ENCODE measurements around the gene ZNF335.
A peak's percentile ranks its signal among the peaks of the same experiment; 100 is the strongest.

ZNF335 gene

DNA sequence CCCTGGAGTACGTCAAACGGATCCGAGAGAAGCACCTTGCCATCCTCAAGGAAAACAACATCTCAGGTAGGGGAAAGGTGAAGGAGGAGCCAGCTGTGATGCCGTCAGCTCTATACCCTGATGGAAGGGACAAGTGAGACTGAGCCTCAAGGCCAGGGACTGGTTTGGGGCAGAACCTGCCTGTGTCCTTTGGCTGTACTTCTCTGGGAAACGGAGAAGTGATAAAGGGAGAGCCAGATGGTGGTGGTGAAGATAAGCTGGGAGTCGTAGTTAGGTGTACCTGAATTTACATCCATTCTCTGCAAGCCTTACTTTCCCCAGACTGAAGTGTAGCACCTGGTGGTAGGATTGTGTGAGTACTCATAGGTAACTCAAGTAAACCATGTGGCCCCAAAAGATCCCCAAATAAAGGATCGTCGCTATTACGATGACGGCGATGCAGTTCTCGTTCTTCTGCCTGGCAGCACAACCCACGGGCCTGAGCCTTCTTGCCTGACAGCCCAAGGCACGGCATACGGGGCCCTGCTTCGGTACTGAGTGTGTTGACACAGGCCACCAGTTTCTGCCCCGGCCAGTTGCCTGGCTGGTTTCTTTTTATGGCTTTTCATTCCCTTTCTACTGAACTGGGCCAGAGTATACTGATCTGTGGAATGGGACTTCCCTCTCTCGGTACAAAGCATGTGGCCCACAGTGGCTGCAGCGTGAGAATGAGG, 26.9 kb downstream of the ZNF335 start:
- ChIA-PET POLR2A (ENCODE audit: low non-redundant PET) (interaction anchor here (2.3 to 5.6 kb wide), 2 partner anchors 11 kb away, joined by 17 to 35 read pairs; partner anchors contain the start of gene PCIF1), CTCF (interaction anchor here (0.6 to 2.1 kb wide), 9 partner anchors 8 to 389 kb away, joined by 3 to 9 read pairs (median 3); partner anchors contain the start of gene MMP9)
- H3K27ac ChIP-seq, result peak overlapping the region; percentile 86

DNA sequence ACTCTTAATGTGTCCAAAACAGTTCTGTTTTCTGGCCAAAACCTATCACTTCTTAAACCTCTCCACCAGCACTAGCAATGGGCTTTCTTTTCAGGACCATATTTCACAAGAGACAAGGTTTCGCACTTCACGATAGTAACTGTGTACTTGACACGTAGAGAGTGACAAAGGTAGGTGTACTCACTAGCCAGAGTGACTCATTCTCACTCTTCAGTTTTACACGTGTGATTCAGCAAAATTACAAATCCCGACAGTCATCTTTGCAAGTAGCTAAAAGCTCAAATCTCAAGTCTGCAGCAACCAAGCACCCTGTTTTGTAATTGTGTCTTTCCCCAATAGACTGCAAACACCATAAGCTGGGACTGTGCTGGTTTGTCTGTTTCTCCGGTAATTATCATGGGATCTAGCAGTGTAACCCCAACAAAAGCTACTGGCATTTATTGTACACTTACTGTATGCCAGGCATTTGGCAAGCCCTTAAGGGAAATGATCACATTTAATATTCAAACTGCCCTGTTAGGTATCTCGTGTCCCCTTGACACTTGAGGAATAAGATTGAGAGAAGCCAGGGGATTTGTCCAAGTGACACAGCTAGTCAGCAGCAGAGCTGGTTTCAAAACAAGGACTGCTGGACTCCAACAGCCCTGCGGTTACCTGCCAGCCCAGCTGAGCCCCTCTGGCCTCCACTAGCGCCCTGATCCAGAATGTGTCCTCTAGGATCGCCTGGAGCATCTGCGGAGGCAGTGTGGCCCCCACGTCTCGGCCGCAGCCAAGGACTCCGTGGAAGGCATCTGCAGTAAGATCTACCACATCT, 27.6 kb downstream of the ZNF335 start:
- ChIA-PET POLR2A (ENCODE audit: low non-redundant PET) (interaction anchor here (2.3 kb wide), 1 partner anchor 10 kb away, joined by 17 read pairs; the partner anchor contains the start of gene PCIF1), CTCF (interaction anchor here (0.5 to 1.2 kb wide), 11 partner anchors 9 to 866 kb away, joined by 3 to 7 read pairs (median 3); partner anchors contain the start of gene MMP9)
- H3K27ac ChIP-seq, result peak overlapping the region; percentile 86
- TF ChIP-seq, protein P1, sequence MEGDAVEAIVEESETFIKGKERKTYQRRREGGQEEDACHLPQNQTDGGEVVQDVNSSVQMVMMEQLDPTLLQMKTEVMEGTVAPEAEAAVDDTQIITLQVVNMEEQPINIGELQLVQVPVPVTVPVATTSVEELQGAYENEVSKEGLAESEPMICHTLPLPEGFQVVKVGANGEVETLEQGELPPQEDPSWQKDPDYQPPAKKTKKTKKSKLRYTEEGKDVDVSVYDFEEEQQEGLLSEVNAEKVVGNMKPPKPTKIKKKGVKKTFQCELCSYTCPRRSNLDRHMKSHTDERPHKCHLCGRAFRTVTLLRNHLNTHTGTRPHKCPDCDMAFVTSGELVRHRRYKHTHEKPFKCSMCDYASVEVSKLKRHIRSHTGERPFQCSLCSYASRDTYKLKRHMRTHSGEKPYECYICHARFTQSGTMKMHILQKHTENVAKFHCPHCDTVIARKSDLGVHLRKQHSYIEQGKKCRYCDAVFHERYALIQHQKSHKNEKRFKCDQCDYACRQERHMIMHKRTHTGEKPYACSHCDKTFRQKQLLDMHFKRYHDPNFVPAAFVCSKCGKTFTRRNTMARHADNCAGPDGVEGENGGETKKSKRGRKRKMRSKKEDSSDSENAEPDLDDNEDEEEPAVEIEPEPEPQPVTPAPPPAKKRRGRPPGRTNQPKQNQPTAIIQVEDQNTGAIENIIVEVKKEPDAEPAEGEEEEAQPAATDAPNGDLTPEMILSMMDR (conservative IDR thresholded peaks at IDR 0.05; ENCODE audit: low read depth), result no peak
- peak; percentile 87 for DNase-seq (ENCODE audit: low spot score)

More for the DNA sequence above, 26.9 kb downstream of the ZNF335 start:
- DNase-seq (ENCODE audit: low spot score), result no peak
- TF ChIP-seq, protein P1 (conservative IDR thresholded peaks at IDR 0.05; ENCODE audit: low read depth), result no peak

DNA sequence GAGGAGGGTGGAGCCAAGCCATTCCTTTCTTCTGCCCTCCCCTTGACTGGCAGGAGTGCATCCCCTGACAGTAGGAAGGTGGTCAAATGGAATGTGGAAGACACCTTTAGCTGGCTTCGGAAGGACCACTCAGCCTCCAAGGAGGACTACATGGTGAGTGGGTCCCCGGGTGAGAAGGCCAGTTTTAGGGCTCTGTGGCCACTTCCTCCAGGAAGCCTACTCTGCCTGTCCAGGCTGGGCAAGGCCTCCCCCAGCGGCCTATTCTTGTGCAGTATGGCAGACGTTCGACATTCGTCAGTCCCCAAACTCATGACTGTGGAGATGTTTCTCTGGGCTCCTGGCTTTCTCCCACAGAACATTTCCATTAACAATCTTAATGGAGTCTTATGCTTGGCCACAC, 28.4 kb downstream of the ZNF335 start:
- no peak for DNase-seq (ENCODE audit: low spot score)
- ChIA-PET POLR2A (ENCODE audit: low non-redundant PET) (interaction anchor here (2.3 kb wide), 1 partner anchor 9 kb away, joined by 17 read pairs; the partner anchor contains the start of gene PCIF1), CTCF (interaction anchor here (0.6 to 1.1 kb wide), 2 partner anchors 26 to 62 kb away, joined by 3 read pairs; no protein-coding TSS in a partner anchor)
- TF ChIP-seq, protein P1 (conservative IDR thresholded peaks at IDR 0.05; ENCODE audit: low read depth), result no peak
- H3K27ac ChIP-seq, result peak overlapping the region; percentile 80

- TF ChIP-seq, protein P1 (conservative IDR thresholded peaks at IDR 0.05; ENCODE audit: low read depth), result no peak
- POLR2A ChIA-PET (ENCODE audit: low non-redundant PET), result no interaction called here
- DNase-seq (ENCODE audit: low spot score), result no peak
- H3K27ac ChIP-seq, result 0 out of 2 replicates have a peak overlapping the region, but pooled peaks have one; percentile 1
- CTCF ChIA-PET, result no interaction called here
Measured at GRCh38 chr20:45940469-45940868, 31.5 kb downstream of the ZNF335 start.

GRCh38 chr20:45940053-45940452, 31.9 kb downstream of the ZNF335 start:
- CTCF ChIA-PET, result no interaction called here
- DNase-seq (ENCODE audit: low spot score), result no peak
- TF ChIP-seq, protein P1 (conservative IDR thresholded peaks at IDR 0.05; ENCODE audit: low read depth), result no peak
- POLR2A ChIA-PET (ENCODE audit: low non-redundant PET), result no interaction called here
- H3K27ac ChIP-seq, result 0 out of 2 replicates have a peak overlapping the region, but pooled peaks have one; percentile 1
